Endodermal cell (in vitro differentiated cells): ENCODE measurements around the gene PLPP2. TPM values are rescaled to one million over a fixed set of nuclear protein-coding genes. Genes with fewer than 3 reads are reported as not detected.

ENCODE experiments used
- DNase-seq: peaks from one replicate; pipeline ENCODE4 v3.0.0-alpha.2; 2017
- H3K27ac ChIP-seq: 2 replicates; pipeline ENCODE4 v1.5.1; 2013; ENCODE audit warnings: mild to moderate bottlenecking, low read depth, low read length, moderate library complexity
- H3K27me3 ChIP-seq: 2 replicates; pipeline ENCODE4 v1.6.1; 2013; ENCODE audit warnings: mild to moderate bottlenecking, low read length, moderate library complexity; ENCODE audit not compliant: insufficient read depth, control insufficient read depth, poor library complexity, severe bottlenecking
- H3K36me3 ChIP-seq: 2 replicates; pipeline ENCODE4 v1.7.0; 2013; ENCODE audit warnings: mild to moderate bottlenecking, low read length, moderate library complexity; ENCODE audit not compliant: control insufficient read depth, insufficient read depth
- H3K4me1 ChIP-seq: one replicate; pipeline ENCODE4 v1.7.0; 2013; ENCODE audit warnings: low read length; ENCODE audit not compliant: control insufficient read depth, insufficient read depth
- H3K4me3 ChIP-seq: 2 replicates; pipeline ENCODE4 v1.5.1; 2013; ENCODE audit warnings: mild to moderate bottlenecking, low read length, moderate library complexity
- H3K9ac ChIP-seq: 2 replicates; pipeline ENCODE4 v1.6.1; 2013; ENCODE audit warnings: mild to moderate bottlenecking, low read length, moderate library complexity; ENCODE audit not compliant: poor library complexity, severe bottlenecking; ENCODE audit errors: extremely low read depth
- H3K9me3 ChIP-seq: 2 replicates; pipeline ENCODE4 v1.6.1; 2013; ENCODE audit warnings: mild to moderate bottlenecking, low read length, moderate library complexity; ENCODE audit not compliant: control insufficient read depth
- H3K27ac Mint-ChIP-seq: 2 replicates; pipeline ENCODE4 v1.8.0; 2020; ENCODE audit warnings: mixed read lengths
- H3K27me3 Mint-ChIP-seq: 2 replicates; pipeline ENCODE4 v1.8.0; 2021; ENCODE audit warnings: mild to moderate bottlenecking, mixed read lengths; ENCODE audit not compliant: insufficient read depth
- H3K36me3 Mint-ChIP-seq: 2 replicates; pipeline ENCODE4 v1.8.0; 2020; ENCODE audit warnings: low read depth, mixed read lengths
- H3K4me1 Mint-ChIP-seq: 2 replicates; pipeline ENCODE4 v1.8.0; 2020; ENCODE audit warnings: mixed read lengths
- H3K4me3 Mint-ChIP-seq: 2 replicates; pipeline ENCODE4 v1.8.0; 2020; ENCODE audit warnings: mild to moderate bottlenecking, moderate library complexity, mixed read lengths
- H3K9me3 Mint-ChIP-seq: 2 replicates; pipeline ENCODE4 v1.8.0; 2020; ENCODE audit warnings: mild to moderate bottlenecking, mixed read lengths
- CTCF ChIP-seq: fragments of 200-600 bp; sonication (generic); conservative IDR thresholded peaks from 2 replicates; pipeline ENCODE4 v1.5.0; 2021; ENCODE audit warnings: antibody characterized with exemption, mild to moderate bottlenecking
- WGBS, 2 experiments: methylation state at CpG; one replicate each; pipeline versions ENCODE4 v1.1.5 to v1.1.7; 2013; ENCODE audit warnings: missing lambda C conversion rate in 2 of 2, mixed read lengths in 1 of 2; ENCODE audit not compliant: insufficient coverage in 1 of 2, insufficient read length in 1 of 2; 5-methylcytosine and 5-hydroxymethylcytosine counted together
- total RNA-seq, 2 donors: library from RNA; stranded (reverse); fragmentation: NEBNext Ultra II Directional in 1 of 2; extraction: Animal tissue kit (Norgen Biotek cat#: 25700) in 1 of 2; gene quantifications; 2 replicates in 1 of 2; 3 replicates in 1 of 2; pipeline ENCODE4 v1.2.1, GENCODE V29; 2021

The PLPP2 gene
- total RNA-seq, 2 donors from 2014 or later, result 49.9 to 56.9 TPM

DNA sequence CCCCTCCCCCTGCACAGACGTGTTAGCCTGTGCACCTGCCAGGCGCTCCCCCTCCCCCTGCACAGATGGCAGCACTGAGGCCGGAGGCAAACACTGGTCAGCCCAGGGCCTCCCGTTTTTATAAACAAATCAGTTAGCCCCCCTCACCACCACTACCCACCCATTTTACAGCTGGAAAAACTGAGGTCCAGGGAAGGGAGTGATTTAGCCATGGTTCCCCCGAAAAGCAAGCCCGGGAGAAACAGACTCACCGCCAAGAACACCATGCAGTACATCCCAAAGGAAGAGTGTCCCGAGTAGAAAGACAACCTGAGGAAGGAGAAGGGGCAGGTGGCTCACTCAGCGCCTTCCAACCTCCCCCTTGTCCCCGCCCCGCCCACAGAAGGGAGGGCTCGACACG is 8.7 kb downstream of the PLPP2 start:
- peaks cover 6% of the 10 kb centered on the region for H3K36me3 ChIP-seq
- no peaks in the 10 kb centered on the region for H3K9me3 ChIP-seq
- no peak overlapping the region for H3K4me3 Mint-ChIP-seq
- H3K9me3 Mint-ChIP-seq, result no peaks in the 10 kb centered on the region
- H3K27ac Mint-ChIP-seq, result no peak overlapping the region
- no peak overlapping the region for H3K27ac ChIP-seq
- H3K4me3 ChIP-seq, result no peak overlapping the region
- WGBS, 2 experiments, result 86 to 91% methylated on average over 7 to 13 of the region's 13 CpGs
- no peaks in the 10 kb centered on the region for H3K27me3 Mint-ChIP-seq
- TF ChIP-seq CTCF, result no peak
- H3K9ac ChIP-seq, result no peak overlapping the region
- DNase-seq, result no peak
- peaks cover 13% of the 10 kb centered on the region for H3K4me1 Mint-ChIP-seq
- H3K27me3 ChIP-seq, result no peaks in the 10 kb centered on the region
- no peaks in the 10 kb centered on the region for H3K4me1 ChIP-seq
- peaks cover 49% of the 10 kb centered on the region for H3K36me3 Mint-ChIP-seq

- Histone ChIP-seq H3K9me3 (no peaks in the 10 kb centered on the region), H3K4me3 (no peak overlapping the region), H3K27me3 (no peaks in the 10 kb centered on the region), H3K27ac (no peak overlapping the region), H3K4me1 (no peaks in the 10 kb centered on the region), H3K36me3 (peaks cover 4% of the 10 kb centered on the region), H3K9ac (no peak overlapping the region)
- Mint-ChIP-seq H3K27me3 (no peaks in the 10 kb centered on the region), H3K36me3 (peaks cover 45% of the 10 kb centered on the region), H3K27ac (no peak overlapping the region), H3K9me3 (no peaks in the 10 kb centered on the region), H3K4me1 (peaks cover 16% of the 10 kb centered on the region), H3K4me3 (no peak overlapping the region)
- peak; percentile 59 for TF ChIP-seq CTCF
- WGBS, 2 experiments, result 90 to 94% methylated on average over 4 to 9 of the region's 10 CpGs
- peak; percentile 48 for DNase-seq
Measured at GRCh38 chr19:281992-282391, 9.2 kb downstream of the PLPP2 start.

DNA sequence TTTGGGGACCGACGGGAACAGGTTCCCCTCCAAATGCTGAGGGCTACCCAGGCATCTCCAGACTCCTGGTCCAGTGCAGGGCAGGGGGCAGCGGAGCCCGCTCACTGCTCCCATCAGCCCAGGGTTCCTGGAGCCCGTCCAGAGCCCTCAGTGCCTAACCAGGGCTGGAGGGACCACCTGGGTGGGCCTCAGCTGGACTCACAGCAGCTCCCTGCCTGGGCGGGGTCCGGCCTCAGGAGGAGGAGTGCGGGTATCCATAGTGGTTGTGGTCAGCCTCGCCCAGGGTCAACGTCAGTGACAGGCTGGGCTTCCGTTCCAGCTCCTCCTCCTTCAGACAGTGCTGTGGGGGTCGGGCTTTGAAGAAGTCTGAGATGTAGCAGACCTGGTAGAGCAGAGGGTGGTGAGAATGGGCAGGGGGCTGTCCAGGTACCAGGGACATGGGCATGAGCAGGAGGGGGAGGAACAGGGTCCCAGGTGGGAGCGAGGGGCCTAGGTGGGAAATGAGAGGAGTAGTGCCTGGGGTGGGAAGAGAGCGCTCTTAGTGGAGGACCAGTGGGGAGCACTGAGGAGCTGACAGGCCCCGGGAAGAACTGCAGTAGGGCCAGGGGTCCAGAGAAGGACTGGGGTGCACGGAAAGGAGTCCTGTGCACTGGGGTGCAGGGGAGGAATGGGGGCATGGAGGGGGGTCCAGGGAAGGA is 9.9 kb downstream of the PLPP2 start:
- H3K27ac ChIP-seq, result no peak overlapping the region

More for the DNA sequence above, 9.9 kb downstream of the PLPP2 start:
- peaks cover 41% of the 10 kb centered on the region for H3K36me3 Mint-ChIP-seq
- H3K4me3 ChIP-seq, result no peak overlapping the region
- DNase-seq, result no peak
- H3K27me3 Mint-ChIP-seq, result no peaks in the 10 kb centered on the region
- no peaks in the 10 kb centered on the region for H3K36me3 ChIP-seq
- no peaks in the 10 kb centered on the region for H3K9me3 ChIP-seq
- H3K27ac Mint-ChIP-seq, result no peak overlapping the region
- TF ChIP-seq CTCF, result no peak
- H3K9me3 Mint-ChIP-seq, result no peaks in the 10 kb centered on the region
- H3K9ac ChIP-seq, result no peak overlapping the region
- H3K4me1 ChIP-seq, result no peaks in the 10 kb centered on the region
- H3K4me1 Mint-ChIP-seq, result peaks cover 16% of the 10 kb centered on the region
- no peak overlapping the region for H3K4me3 Mint-ChIP-seq
- 91 to 95% methylated on average over 9 to 16 of the region's 16 CpGs for WGBS, 2 experiments
- H3K27me3 ChIP-seq, result no peaks in the 10 kb centered on the region
